Neural cell (in vitro differentiated cells): ENCODE measurements around the gene INPP4B.

Source experiments
- CTCF ChIP-seq: fragments of 450-650 bp; IDR thresholded peaks from 2 replicates; pipeline ENCODE4 v1.5.1; 2014; ENCODE audit warnings: antibody characterized with exemption, mild to moderate bottlenecking, moderate library complexity; ENCODE audit not compliant: poor library complexity, severe bottlenecking
- EP300 ChIP-seq: fragments of 450-650 bp; conservative IDR thresholded peaks from 2 replicates; pipeline ENCODE4 v1.6.1; 2014; ENCODE audit warnings: antibody characterized with exemption, mild to moderate bottlenecking, moderate library complexity; ENCODE audit not compliant: poor library complexity, severe bottlenecking
- EZH2 ChIP-seq: fragments of 200-600, 300-800 bp; shearing (Covaris generic), sonication (generic); IDR thresholded peaks from 2 replicates; pipeline ENCODE4 v1.6.1; 2014; ENCODE audit warnings: antibody characterized with exemption, low read length, borderline replicate concordance, mild to moderate bottlenecking; ENCODE audit not compliant: insufficient read depth, poor library complexity, severe bottlenecking
- MXI1 ChIP-seq: fragments of 450-650 bp; conservative IDR thresholded peaks from 2 replicates; pipeline ENCODE4 v1.6.1; 2014; ENCODE audit warnings: antibody characterized with exemption, mild to moderate bottlenecking; ENCODE audit not compliant: poor library complexity, severe bottlenecking
- POLR2AphosphoS5 ChIP-seq: IDR thresholded peaks from 2 replicates; pipeline ENCODE4 v1.6.1; 2012
- REST ChIP-seq: IDR thresholded peaks from 2 replicates; pipeline ENCODE4 v1.6.1; 2012; ENCODE audit warnings: borderline replicate concordance

GRCh38 chr4:142811034-142811433 lies 35.1 kb downstream of the INPP4B start:
- no peak for TF ChIP-seq CTCF
- TF ChIP-seq EP300 = no peak
- no peak for TF ChIP-seq POLR2AphosphoS5
- no peak for TF ChIP-seq REST
- TF ChIP-seq EZH2 = no peak
- no peak for TF ChIP-seq MXI1
